HCT116 (cell line): Measurements from ENCODE around the gene IST1. TPM values are rescaled to one million over a fixed set of nuclear protein-coding genes. Genes with fewer than 3 reads are reported as not detected.

Experiments
- ATAC-seq: fragments of 200-7000 bp; cut with Tn5 transposase; 2 replicates; pipeline ENCODE4 v1.9.1; 2020; ENCODE audit warnings: mild to moderate bottlenecking, moderate library complexity
- BruUV-seq: library from RNA; stranded (reverse); fragments of 400-500 nt; replicated peaks from 2 replicates; lab custom pipeline; 2021; lab: Mats Ljungman, UMichigan
- CTCF ChIA-PET: fragments of 300-600 bp; sonication (Branson Sonifier 250); formaldehyde crosslinking; loops from one replicate; lab custom pipeline; 2021; ENCODE audit warnings: antibody characterized with exemption; lab: Charles Lee
- POLR2A ChIA-PET: fragments of 300-600, 350-600 bp; sonication (Branson Sonifier 250); formaldehyde crosslinking; loops from one replicate; lab custom pipeline; 2021; ENCODE audit warnings: antibody characterized with exemption; lab: Charles Lee
- RAD21 ChIA-PET, 2 experiments: fragments of 300-600 bp; sonication (Branson Sonifier 250); formaldehyde crosslinking; loops; one replicate each; lab custom pipeline; 2023; ENCODE audit warnings: low total read pairs in 2 of 2; ENCODE audit not compliant: uncharacterized antibody in 2 of 2, unreplicated experiment in 2 of 2, low non-redundant PET in 1 of 2; lab: Charles Lee
- DNase-seq: peaks from one replicate; pipeline ENCODE4 v3.0.0-alpha.2; 2010; ENCODE audit warnings: low read depth, low spot score
- H2AFZ ChIP-seq: fragments of 200-600 bp; shearing (Covaris generic), sonication (generic); 2 replicates; pipeline ENCODE4 v1.6.1; 2017; ENCODE audit warnings: low read depth, mixed run types, mixed read lengths, antibody characterized with exemption, low read length; ENCODE audit not compliant: poor library complexity, severe bottlenecking
- H3K27ac ChIP-seq: 2 replicates; pipeline ENCODE4 v1.5.1; 2012; ENCODE audit warnings: low read depth, low read length
- H3K27me3 ChIP-seq: fragments of 200-600 bp; sonication (generic); 2 replicates; pipeline ENCODE4 v1.6.1; 2016; ENCODE audit warnings: mixed run types, low read length, mixed read lengths; ENCODE audit not compliant: insufficient read depth
- H3K36me3 ChIP-seq, 2 experiments: fragments of 200-500 bp in 1 of 2; fragments of 200-600 bp in 1 of 2; sonication (Bioruptor generic) in 1 of 2; sonication (generic) in 1 of 2; 2 replicates each; pipeline versions ENCODE4 v1.5.1 to v1.6.1; 2014 to 2016; ENCODE audit warnings: low read length in 2 of 2, inconsistent platforms in 1 of 2, mixed read lengths in 1 of 2, mixed run types in 1 of 2; ENCODE audit not compliant: insufficient read depth in 2 of 2, control insufficient read depth in 1 of 2
- H3K4me1 ChIP-seq, 2 experiments: fragments of 200-600 bp in 1 of 2; sonication (generic) in 1 of 2; 2 replicates each; pipeline versions ENCODE4 v1.5.1 to v1.6.1; 2012 to 2017; ENCODE audit warnings: low read length in 2 of 2, inconsistent platforms in 1 of 2, mild to moderate bottlenecking in 1 of 2, mixed read lengths in 1 of 2, mixed run types in 1 of 2, moderate library complexity in 1 of 2; ENCODE audit not compliant: insufficient read depth in 2 of 2, control insufficient read depth in 1 of 2
- H3K4me2 ChIP-seq: fragments of 200-600 bp; sonication (generic); 2 replicates; pipeline ENCODE4 v1.6.1; 2017; ENCODE audit warnings: mixed run types, low read length, mixed read lengths
- H3K4me3 ChIP-seq, 2 experiments: fragments of 200-600 bp in 1 of 2; sonication (generic) in 1 of 2; replicated peaks in 1 of 2; 2 replicates each; pipeline ENCODE4 v1.5.1; 2011 to 2016; ENCODE audit warnings: low read length in 2 of 2, control low read depth in 1 of 2, low read depth in 1 of 2, mild to moderate bottlenecking in 1 of 2, mixed read lengths in 1 of 2, mixed run types in 1 of 2
- H3K79me2 ChIP-seq: fragments of 200-600 bp; sonication (generic); 2 replicates; pipeline ENCODE4 v1.6.1; 2017; ENCODE audit warnings: mild to moderate bottlenecking, mixed run types, low read length, moderate library complexity, mixed read lengths; ENCODE audit not compliant: insufficient read depth
- H3K9ac ChIP-seq: fragments of 200-600 bp; sonication (generic); 2 replicates; pipeline ENCODE4 v1.6.1; 2016; ENCODE audit warnings: low read length, mixed read lengths
- H3K9me2 ChIP-seq: fragments of 200-600 bp; sonication (generic), shearing (Covaris generic); 2 replicates; pipeline ENCODE4 v1.6.1; 2017; ENCODE audit warnings: mixed run types, mild to moderate bottlenecking, moderate library complexity; ENCODE audit not compliant: insufficient read depth
- H3K9me3 ChIP-seq, 2 experiments: fragments of 200-500 bp in 1 of 2; fragments of 200-600 bp in 1 of 2; sonication (Bioruptor generic) in 1 of 2; sonication (generic) in 1 of 2; 2 replicates each; pipeline ENCODE4 v1.6.1; 2014 to 2017; ENCODE audit warnings: low read length in 2 of 2, mixed read lengths in 2 of 2, inconsistent platforms in 1 of 2, low read depth in 1 of 2, mild to moderate bottlenecking in 1 of 2, mixed run types in 1 of 2, moderate library complexity in 1 of 2; ENCODE audit not compliant: control insufficient read depth in 1 of 2, insufficient read depth in 1 of 2
- H4K20me1 ChIP-seq: fragments of 200-600 bp; sonication (generic), shearing (Covaris generic); 2 replicates; pipeline ENCODE4 v1.6.1; 2017; ENCODE audit warnings: mixed run types, mild to moderate bottlenecking, moderate library complexity; ENCODE audit not compliant: insufficient read depth
- CEBPB ChIP-seq: IDR thresholded peaks from 2 replicates; pipeline ENCODE4 v1.6.1; 2012; ENCODE audit warnings: low read depth
- EZH2phosphoT487 ChIP-seq: fragments of 200-600 bp; IDR thresholded peaks from 2 replicates; pipeline ENCODE4 v1.6.1; 2018; ENCODE audit warnings: antibody characterized with exemption, borderline replicate concordance
- FOSL1 ChIP-seq: IDR thresholded peaks from 2 replicates; pipeline ENCODE4 v1.6.1; 2012; ENCODE audit warnings: low read depth
- JUND ChIP-seq: IDR thresholded peaks from 2 replicates; pipeline ENCODE4 v1.6.1; 2012
- MAX ChIP-seq: IDR thresholded peaks from 2 replicates; pipeline ENCODE4 v1.6.1; 2012
- POLR2AphosphoS5 ChIP-seq: IDR thresholded peaks from 2 replicates; pipeline ENCODE4 v1.6.1; 2011; ENCODE audit warnings: mild to moderate bottlenecking, low read depth, low read length, moderate library complexity
- RAD21 ChIP-seq: IDR thresholded peaks from 2 replicates; pipeline ENCODE4 v1.6.1; 2012; ENCODE audit warnings: low read depth, mild to moderate bottlenecking
- REST ChIP-seq: IDR thresholded peaks from 2 replicates; pipeline ENCODE4 v1.6.1; 2012; ENCODE audit warnings: low read depth
- SP1 ChIP-seq: IDR thresholded peaks from 2 replicates; pipeline ENCODE4 v1.6.1; 2012; ENCODE audit warnings: low read depth
- SRF ChIP-seq: IDR thresholded peaks from 2 replicates; pipeline ENCODE4 v1.6.1; 2012; ENCODE audit warnings: low read depth
- TCF7L2 ChIP-seq: IDR thresholded peaks from 2 replicates; pipeline ENCODE4 v1.7.0; 2011; ENCODE audit warnings: borderline replicate concordance, inconsistent platforms; ENCODE audit not compliant: insufficient read depth, insufficient read length; ENCODE audit errors: extremely low read depth
- ZFX ChIP-seq: fragments of 450-650 bp; IDR thresholded peaks from 2 replicates; pipeline ENCODE4 v1.6.1; 2017
- intact Hi-C: fragments of 100-400 bp; cut with micrococcal nuclease; formaldehyde crosslinking; loops from 2 replicates; pipeline ENCODE4 v1.10.0; 2022
- total RNA-seq: library from RNA; stranded (reverse); gene quantifications from one replicate; pipeline ENCODE4 v1.2.1, GENCODE V29; 2021; ENCODE audit not compliant: unreplicated experiment
- TF ChIP-seq, protein P1 (sequence below): IDR thresholded peaks from 2 replicates; pipeline ENCODE4 v1.6.1; 2011; ENCODE audit warnings: mild to moderate bottlenecking, low read length, moderate library complexity; ENCODE audit not compliant: insufficient replicate concordance; ENCODE audit errors: extremely low read depth

The IST1 gene
- total RNA-seq, 1 experiment from 2014 or later, result 191 TPM

DNA sequence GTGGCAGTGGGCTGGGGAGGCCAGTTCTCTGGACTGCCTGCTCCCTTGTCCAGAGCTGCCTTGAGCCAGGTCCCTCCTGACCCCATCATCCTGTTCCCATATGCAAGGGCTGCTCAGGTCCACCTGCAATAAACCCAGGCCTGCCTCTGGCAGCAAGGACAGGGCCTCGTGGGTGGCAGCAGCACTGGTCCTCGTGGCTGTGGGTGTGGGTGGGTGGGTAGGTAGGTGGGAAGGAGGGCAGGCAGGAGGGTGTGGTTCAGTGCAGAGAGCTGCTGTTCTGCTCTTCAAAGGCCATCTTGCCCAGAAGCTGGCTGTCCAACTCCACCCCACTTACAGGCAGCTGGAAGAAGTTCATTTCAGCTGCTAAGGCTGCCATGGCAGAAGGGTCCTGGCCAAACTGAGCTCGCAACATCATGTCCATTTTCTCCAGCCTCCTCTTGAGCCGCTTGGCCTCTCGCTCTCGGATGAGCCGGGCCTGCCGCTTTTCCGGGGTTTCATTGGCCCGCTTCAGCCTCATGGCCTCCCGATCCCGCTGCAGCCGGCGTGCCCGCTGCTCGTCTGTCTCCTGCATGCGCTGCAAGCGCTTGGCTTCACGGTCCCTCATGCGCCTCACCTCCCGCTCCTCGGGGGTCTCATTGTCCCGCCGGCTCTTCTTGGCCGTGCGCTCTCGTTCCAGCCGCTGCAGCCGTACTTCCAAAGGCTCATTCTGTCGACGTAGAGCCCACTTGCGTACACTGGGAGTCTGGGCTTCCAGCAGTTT is 35.4 kb upstream of the IST1 start:
- ATAC-seq, result no peak
- Histone ChIP-seq H2AFZ (no peak overlapping the region), H3K9me3 (no peaks in the 10 kb centered on the region), H3K4me1 (no peaks in the 10 kb centered on the region), H3K9me2 (no peaks in the 10 kb centered on the region), H3K9ac (no peak overlapping the region), H3K79me2 (no peaks in the 10 kb centered on the region; the same call in 1 of the 2 replicates), H3K27ac (no peak overlapping the region), H3K4me2 (no peak overlapping the region), H4K20me1 (no peaks in the 10 kb centered on the region), H3K27me3 (no peaks in the 10 kb centered on the region), H3K36me3 (0 out of 4 replicates have a peak, but pooled peaks cover 0 to 7% of the 10 kb centered on the region in 2 experiments), H3K4me3 (no peak overlapping the region)
- CTCF ChIA-PET, result no interaction called here
- intact Hi-C loops, result no loop called here
- no TSS peak for BruUV-seq
- no peak for DNase-seq
- TF ChIP-seq SRF, result no peak
- RAD21 ChIA-PET, result no interaction called here
- POLR2A ChIA-PET, result no interaction called here

DNA sequence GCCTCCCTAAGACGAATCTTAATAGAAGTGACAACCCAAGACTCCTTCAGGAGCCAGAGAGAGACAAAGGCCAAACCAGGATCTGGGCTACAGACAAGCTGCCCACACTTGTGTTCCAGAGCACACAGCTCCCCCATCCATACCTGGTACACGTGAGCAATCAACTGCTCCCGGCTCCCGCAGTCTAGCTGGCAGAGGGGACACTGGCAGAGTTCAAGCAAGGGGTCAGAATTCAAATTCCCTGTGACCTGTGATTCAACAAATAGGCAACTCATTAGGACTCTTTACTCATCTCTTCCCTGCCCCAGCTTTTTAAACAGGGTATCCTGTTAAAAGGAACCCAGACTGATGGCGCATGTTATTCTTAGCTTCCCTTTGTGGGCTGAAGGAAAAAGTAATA is 31.3 kb upstream of the IST1 start:
- Histone ChIP-seq H3K4me2 (no peak overlapping the region), H3K9me3 (no peaks in the 10 kb centered on the region), H3K36me3 (0 out of 4 replicates have a peak, but pooled peaks cover 0 to 7% of the 10 kb centered on the region in 2 experiments), H3K4me1 (no peaks in the 10 kb centered on the region), H3K4me3 (no peak overlapping the region), H3K79me2 (no peaks in the 10 kb centered on the region), H3K9me2 (no peaks in the 10 kb centered on the region), H2AFZ (no peak overlapping the region), H3K27me3 (no peaks in the 10 kb centered on the region), H3K9ac (no peak overlapping the region), H3K27ac (no peak overlapping the region), H4K20me1 (no peaks in the 10 kb centered on the region)
- BruUV-seq, result no TSS peak
- RAD21 ChIA-PET, result no interaction called here
- intact Hi-C loops, result no loop called here
- CTCF ChIA-PET, result no interaction called here
- ATAC-seq, result no peak
- POLR2A ChIA-PET, result no interaction called here
- DNase-seq, result no peak
- TF ChIP-seq REST, result no peak
- TF ChIP-seq SP1, result no peak
- no peak for TF ChIP-seq EZH2phosphoT487
- TF ChIP-seq POLR2AphosphoS5, result no peak
- no peak for TF ChIP-seq TCF7L2
- TF ChIP-seq FOSL1, result no peak
- no peak for TF ChIP-seq CEBPB
- no peak for TF ChIP-seq RAD21
- TF ChIP-seq, protein P1, sequence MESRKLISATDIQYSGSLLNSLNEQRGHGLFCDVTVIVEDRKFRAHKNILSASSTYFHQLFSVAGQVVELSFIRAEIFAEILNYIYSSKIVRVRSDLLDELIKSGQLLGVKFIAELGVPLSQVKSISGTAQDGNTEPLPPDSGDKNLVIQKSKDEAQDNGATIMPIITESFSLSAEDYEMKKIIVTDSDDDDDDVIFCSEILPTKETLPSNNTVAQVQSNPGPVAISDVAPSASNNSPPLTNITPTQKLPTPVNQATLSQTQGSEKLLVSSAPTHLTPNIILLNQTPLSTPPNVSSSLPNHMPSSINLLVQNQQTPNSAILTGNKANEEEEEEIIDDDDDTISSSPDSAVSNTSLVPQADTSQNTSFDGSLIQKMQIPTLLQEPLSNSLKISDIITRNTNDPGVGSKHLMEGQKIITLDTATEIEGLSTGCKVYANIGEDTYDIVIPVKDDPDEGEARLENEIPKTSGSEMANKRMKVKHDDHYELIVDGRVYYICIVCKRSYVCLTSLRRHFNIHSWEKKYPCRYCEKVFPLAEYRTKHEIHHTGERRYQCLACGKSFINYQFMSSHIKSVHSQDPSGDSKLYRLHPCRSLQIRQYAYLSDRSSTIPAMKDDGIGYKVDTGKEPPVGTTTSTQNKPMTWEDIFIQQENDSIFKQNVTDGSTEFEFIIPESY, result no peak
- no peak for TF ChIP-seq JUND
- no peak for TF ChIP-seq ZFX
- no peak for TF ChIP-seq MAX
